H54 (cell line): Measurements from ENCODE around the gene ADH6.

Experiments used
- DNase-seq: peaks from one replicate; pipeline ENCODE4 v3.0.0; 2011; ENCODE audit warnings: low spot score, mixed read lengths; ENCODE audit not compliant: insufficient read length
- FAIRE-seq: peaks from 3 replicates; lab custom pipeline; 2011; peaks lifted over from hg19 to GRCh38; lab: Jason Lieb, UNC
- POLR2A ChIP-seq: IDR thresholded peaks from 2 replicates; pipeline ENCODE4 v1.6.1; 2011; ENCODE audit warnings: low read depth, mild to moderate bottlenecking, low read length

The ADH6 gene

DNA sequence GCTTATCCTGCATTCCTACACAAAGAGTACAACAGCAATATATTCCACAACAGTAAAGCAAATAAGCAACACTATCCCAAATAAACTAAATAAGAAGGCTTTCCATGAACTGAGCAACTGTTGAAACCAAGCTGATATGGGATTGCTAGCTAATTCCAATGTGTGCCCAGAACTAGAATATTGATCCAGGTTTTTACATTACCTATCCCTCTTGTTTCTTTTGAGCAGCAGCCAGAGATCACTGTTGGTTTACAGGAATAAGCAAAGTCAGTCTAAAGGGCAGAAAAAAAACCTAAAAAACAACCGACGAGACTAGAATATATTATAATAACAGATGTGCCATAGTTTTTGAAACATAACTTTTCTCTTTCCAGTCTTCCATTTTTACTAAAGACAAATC lies 52.5 kb downstream of the ADH6 start:
- DNase-seq (no peak), FAIRE-seq (no peak)
- TF ChIP-seq POLR2A, result no peak

- TF ChIP-seq POLR2A, result no peak
- DNase-seq (no peak), FAIRE-seq (no peak)
Measured at GRCh38 chr4:99165978-99166377, 53.1 kb downstream of the ADH6 start.

GRCh38 chr4:99161373-99162099 lies 57.5 kb downstream of the ADH6 start:
- DNase-seq (no peak), FAIRE-seq (no peak)
- no peak for TF ChIP-seq POLR2A

DNA sequence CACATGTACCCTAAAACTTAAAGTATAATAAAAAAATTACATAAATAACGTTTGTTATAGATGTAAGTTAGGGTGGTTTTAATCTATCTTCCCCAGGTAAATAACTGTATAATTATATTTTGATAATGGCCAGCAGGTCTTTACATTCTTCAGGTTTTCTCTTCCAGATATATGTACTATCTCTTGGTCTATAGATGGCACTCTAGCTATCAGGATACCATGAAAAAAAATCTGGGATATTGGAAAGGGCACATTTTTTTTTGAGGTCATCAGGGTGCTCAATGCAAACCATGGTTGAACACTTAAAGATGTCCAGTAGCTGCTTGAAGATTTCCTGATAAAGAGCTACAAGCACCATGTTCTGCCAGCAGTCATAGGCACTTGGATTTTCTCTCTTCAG lies 59.3 kb downstream of the ADH6 start:
- DNase-seq (no peak), FAIRE-seq (no peak)
- TF ChIP-seq POLR2A, result no peak

- TF ChIP-seq POLR2A, result no peak
- FAIRE-seq, result no peak
- no peak for DNase-seq
Measured at GRCh38 chr4:99157478-99157935, 61.5 kb downstream of the ADH6 start.

- no peak for DNase-seq
- no peak for TF ChIP-seq POLR2A
- FAIRE-seq, result no peak
Measured at GRCh38 chr4:99156992-99157391, 62.1 kb downstream of the ADH6 start.

DNA sequence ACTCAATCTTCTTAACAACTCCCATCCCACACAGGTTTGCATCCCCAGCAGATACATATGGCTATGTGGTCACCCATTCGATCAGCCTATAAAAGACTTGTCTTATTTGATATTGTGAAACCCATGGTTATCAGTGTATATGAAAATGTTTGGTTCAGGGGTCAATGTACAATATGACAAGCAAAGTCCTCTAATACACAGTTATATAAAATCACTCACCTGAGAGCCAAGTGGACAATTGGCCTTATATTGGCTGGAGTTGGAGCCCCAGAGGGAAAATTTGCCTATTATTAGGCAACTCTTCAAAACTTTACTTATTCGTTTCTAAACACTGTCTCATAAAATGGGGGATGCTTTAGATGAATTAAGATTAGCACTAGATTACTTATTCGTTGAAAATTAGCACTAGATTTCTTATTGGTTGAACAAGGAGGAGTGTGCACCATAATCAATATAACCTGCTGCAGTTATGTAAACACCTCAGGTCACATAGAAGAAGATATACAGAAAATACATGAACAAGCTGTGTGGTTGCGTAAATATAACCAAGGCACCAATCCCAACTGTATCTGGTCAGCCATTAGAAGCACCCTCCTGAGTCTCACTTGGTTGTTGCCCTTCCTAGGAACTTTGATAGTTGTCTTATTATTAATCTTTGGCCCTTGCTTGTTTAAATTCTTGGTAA lies 64.2 kb downstream of the ADH6 start:
- FAIRE-seq (no peak), DNase-seq (no peak)
- TF ChIP-seq POLR2A, result no peak
